ENCODE data around the gene SNX13. TPM values are rescaled to one million over a fixed set of nuclear protein-coding genes. Genes with fewer than 3 reads are reported as not detected.

SNX13 gene
- total and polyA plus RNA-seq, 9 of the 15 experiments (the other 6 are each of a cell fraction or from before 2014, with no cell fraction given), result 5.6 to 33.2 (median 25.4) TPM

DNA sequence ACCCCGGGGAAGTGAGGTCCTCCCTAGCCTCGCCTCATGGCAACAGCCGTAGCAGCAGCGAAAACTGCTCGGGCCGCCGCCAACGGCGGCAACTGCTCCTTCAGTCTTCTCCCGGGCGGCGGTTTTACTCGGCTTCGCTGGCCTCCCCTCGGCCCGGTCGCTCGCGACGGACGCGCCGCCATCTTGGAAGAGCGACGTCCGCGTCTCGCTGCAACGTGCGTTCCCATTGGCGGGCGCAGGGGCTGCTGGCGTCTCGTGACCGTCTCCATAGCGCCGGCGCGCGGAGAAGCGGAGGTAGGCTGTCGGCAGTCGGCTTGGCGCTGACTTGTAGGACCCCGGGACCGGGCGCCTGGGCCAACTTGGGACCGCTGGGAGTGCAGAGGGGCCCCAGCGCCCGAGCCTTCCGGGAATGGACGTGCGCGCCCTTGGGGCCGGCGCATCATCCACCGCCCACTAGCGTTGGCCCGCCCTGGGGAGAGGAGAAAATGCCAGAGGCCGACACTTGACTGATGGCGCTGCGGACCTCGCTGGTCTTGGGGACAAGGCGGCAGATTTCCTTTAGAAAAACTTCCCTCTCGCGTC is at the start of gene SNX13 (continued):
- TF ChIP-seq, protein P1, sequence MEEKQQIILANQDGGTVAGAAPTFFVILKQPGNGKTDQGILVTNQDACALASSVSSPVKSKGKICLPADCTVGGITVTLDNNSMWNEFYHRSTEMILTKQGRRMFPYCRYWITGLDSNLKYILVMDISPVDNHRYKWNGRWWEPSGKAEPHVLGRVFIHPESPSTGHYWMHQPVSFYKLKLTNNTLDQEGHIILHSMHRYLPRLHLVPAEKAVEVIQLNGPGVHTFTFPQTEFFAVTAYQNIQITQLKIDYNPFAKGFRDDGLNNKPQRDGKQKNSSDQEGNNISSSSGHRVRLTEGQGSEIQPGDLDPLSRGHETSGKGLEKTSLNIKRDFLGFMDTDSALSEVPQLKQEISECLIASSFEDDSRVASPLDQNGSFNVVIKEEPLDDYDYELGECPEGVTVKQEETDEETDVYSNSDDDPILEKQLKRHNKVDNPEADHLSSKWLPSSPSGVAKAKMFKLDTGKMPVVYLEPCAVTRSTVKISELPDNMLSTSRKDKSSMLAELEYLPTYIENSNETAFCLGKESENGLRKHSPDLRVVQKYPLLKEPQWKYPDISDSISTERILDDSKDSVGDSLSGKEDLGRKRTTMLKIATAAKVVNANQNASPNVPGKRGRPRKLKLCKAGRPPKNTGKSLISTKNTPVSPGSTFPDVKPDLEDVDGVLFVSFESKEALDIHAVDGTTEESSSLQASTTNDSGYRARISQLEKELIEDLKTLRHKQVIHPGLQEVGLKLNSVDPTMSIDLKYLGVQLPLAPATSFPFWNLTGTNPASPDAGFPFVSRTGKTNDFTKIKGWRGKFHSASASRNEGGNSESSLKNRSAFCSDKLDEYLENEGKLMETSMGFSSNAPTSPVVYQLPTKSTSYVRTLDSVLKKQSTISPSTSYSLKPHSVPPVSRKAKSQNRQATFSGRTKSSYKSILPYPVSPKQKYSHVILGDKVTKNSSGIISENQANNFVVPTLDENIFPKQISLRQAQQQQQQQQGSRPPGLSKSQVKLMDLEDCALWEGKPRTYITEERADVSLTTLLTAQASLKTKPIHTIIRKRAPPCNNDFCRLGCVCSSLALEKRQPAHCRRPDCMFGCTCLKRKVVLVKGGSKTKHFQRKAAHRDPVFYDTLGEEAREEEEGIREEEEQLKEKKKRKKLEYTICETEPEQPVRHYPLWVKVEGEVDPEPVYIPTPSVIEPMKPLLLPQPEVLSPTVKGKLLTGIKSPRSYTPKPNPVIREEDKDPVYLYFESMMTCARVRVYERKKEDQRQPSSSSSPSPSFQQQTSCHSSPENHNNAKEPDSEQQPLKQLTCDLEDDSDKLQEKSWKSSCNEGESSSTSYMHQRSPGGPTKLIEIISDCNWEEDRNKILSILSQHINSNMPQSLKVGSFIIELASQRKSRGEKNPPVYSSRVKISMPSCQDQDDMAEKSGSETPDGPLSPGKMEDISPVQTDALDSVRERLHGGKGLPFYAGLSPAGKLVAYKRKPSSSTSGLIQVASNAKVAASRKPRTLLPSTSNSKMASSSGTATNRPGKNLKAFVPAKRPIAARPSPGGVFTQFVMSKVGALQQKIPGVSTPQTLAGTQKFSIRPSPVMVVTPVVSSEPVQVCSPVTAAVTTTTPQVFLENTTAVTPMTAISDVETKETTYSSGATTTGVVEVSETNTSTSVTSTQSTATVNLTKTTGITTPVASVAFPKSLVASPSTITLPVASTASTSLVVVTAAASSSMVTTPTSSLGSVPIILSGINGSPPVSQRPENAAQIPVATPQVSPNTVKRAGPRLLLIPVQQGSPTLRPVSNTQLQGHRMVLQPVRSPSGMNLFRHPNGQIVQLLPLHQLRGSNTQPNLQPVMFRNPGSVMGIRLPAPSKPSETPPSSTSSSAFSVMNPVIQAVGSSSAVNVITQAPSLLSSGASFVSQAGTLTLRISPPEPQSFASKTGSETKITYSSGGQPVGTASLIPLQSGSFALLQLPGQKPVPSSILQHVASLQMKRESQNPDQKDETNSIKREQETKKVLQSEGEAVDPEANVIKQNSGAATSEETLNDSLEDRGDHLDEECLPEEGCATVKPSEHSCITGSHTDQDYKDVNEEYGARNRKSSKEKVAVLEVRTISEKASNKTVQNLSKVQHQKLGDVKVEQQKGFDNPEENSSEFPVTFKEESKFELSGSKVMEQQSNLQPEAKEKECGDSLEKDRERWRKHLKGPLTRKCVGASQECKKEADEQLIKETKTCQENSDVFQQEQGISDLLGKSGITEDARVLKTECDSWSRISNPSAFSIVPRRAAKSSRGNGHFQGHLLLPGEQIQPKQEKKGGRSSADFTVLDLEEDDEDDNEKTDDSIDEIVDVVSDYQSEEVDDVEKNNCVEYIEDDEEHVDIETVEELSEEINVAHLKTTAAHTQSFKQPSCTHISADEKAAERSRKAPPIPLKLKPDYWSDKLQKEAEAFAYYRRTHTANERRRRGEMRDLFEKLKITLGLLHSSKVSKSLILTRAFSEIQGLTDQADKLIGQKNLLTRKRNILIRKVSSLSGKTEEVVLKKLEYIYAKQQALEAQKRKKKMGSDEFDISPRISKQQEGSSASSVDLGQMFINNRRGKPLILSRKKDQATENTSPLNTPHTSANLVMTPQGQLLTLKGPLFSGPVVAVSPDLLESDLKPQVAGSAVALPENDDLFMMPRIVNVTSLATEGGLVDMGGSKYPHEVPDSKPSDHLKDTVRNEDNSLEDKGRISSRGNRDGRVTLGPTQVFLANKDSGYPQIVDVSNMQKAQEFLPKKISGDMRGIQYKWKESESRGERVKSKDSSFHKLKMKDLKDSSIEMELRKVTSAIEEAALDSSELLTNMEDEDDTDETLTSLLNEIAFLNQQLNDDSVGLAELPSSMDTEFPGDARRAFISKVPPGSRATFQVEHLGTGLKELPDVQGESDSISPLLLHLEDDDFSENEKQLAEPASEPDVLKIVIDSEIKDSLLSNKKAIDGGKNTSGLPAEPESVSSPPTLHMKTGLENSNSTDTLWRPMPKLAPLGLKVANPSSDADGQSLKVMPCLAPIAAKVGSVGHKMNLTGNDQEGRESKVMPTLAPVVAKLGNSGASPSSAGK (IDR thresholded peaks at IDR 0.05), result no peak
- TF ChIP-seq ZNF696 (CRISPR knock-in tag; conservative IDR thresholded peaks at IDR 0.05) (no peak), NEUROD1 (IDR thresholded peaks at IDR 0.05; ENCODE audit: borderline replicate concordance, low read depth, low read length, partially characterized antibody) (no peak), ZNF699 (CRISPR knock-in tag; IDR thresholded peaks at IDR 0.05; ENCODE audit: insufficient replicate concordance) (no peak), ZNF668 (CRISPR knock-in tag; IDR thresholded peaks at IDR 0.05) (no peak), RAD21 (CRISPR knock-in tag; conservative IDR thresholded peaks at IDR 0.05 in 1 of 2, IDR thresholded peaks at IDR 0.05 in 1 of 2) (no peak), ZNF79 (CRISPR knock-in tag; IDR thresholded peaks at IDR 0.05; ENCODE audit: low read depth) (no peak), SIN3B (IDR thresholded peaks at IDR 0.05; ENCODE audit: low read depth) (peak; percentile 76), OTX1 (CRISPR knock-in tag; IDR thresholded peaks at IDR 0.05) (no peak), NR3C1 (CRISPR knock-in tag; IDR thresholded peaks at IDR 0.05) (no peak), ZNF165 (CRISPR knock-in tag; IDR thresholded peaks at IDR 0.05; ENCODE audit: borderline replicate concordance) (no peak), NFIX (CRISPR knock-in tag; IDR thresholded peaks at IDR 0.05; ENCODE audit: low read depth) (no peak)
- TF ChIP-seq, protein P2, sequence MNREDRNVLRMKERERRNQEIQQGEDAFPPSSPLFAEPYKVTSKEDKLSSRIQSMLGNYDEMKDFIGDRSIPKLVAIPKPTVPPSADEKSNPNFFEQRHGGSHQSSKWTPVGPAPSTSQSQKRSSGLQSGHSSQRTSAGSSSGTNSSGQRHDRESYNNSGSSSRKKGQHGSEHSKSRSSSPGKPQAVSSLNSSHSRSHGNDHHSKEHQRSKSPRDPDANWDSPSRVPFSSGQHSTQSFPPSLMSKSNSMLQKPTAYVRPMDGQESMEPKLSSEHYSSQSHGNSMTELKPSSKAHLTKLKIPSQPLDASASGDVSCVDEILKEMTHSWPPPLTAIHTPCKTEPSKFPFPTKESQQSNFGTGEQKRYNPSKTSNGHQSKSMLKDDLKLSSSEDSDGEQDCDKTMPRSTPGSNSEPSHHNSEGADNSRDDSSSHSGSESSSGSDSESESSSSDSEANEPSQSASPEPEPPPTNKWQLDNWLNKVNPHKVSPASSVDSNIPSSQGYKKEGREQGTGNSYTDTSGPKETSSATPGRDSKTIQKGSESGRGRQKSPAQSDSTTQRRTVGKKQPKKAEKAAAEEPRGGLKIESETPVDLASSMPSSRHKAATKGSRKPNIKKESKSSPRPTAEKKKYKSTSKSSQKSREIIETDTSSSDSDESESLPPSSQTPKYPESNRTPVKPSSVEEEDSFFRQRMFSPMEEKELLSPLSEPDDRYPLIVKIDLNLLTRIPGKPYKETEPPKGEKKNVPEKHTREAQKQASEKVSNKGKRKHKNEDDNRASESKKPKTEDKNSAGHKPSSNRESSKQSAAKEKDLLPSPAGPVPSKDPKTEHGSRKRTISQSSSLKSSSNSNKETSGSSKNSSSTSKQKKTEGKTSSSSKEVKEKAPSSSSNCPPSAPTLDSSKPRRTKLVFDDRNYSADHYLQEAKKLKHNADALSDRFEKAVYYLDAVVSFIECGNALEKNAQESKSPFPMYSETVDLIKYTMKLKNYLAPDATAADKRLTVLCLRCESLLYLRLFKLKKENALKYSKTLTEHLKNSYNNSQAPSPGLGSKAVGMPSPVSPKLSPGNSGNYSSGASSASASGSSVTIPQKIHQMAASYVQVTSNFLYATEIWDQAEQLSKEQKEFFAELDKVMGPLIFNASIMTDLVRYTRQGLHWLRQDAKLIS (CRISPR knock-in tag; IDR thresholded peaks at IDR 0.05), result no peak; the same call in 1 of the 2 replicates

Measured in K562 (cell line).